Spleen (tissue), 11 donors: Measurements from ENCODE around the gene KIF23. TPM values are rescaled to one million over a fixed set of nuclear protein-coding genes. Genes with fewer than 3 reads are reported as not detected.

ENCODE experiments used
- DNase-seq: peaks from one replicate; pipeline ENCODE4 v3.0.0-alpha.2; 2020
- H3K27ac ChIP-seq, 8 donors: fragments of 200-600 bp; sonication (generic) in 7 of 8; 1 replicate in 4 of 8; 2 replicates in 4 of 8; pipeline versions ENCODE4 v1.5.0 to v1.8.0; 2016 to 2021; ENCODE audit warnings: inconsistent platforms in 4 of 8, mild to moderate bottlenecking in 4 of 8, moderate library complexity in 1 of 8
- H3K27me3 ChIP-seq, 7 donors: fragments of 200-600 bp; sonication (generic) in 6 of 7; replicated peaks in 1 of 7; 1 replicate in 4 of 7; 2 replicates in 3 of 7; pipeline versions ENCODE4 v1.5.0 to v1.8.0; 2016 to 2021; ENCODE audit warnings: inconsistent platforms in 3 of 7, mild to moderate bottlenecking in 1 of 7
- H3K36me3 ChIP-seq, 6 donors: fragments of 200-600 bp; sonication (generic) in 5 of 6; 1 replicate in 4 of 6; 2 replicates in 2 of 6; pipeline versions ENCODE4 v1.5.0 to v1.8.0; 2016 to 2021; ENCODE audit warnings: inconsistent platforms in 2 of 6
- H3K4me1 ChIP-seq, 6 donors: fragments of 200-600 bp; sonication (generic) in 5 of 6; 1 replicate in 3 of 6; 2 replicates in 3 of 6; pipeline versions ENCODE4 v1.5.0 to v1.8.0; 2016 to 2021; ENCODE audit warnings: inconsistent platforms in 3 of 6
- H3K4me3 ChIP-seq, 8 donors: fragments of 200-600 bp; sonication (generic) in 7 of 8; 1 replicate in 4 of 8; 2 replicates in 4 of 8; pipeline versions ENCODE4 v1.5.0 to v1.8.0; 2016 to 2021; ENCODE audit warnings: inconsistent platforms in 4 of 8, mild to moderate bottlenecking in 4 of 8, moderate library complexity in 2 of 8
- H3K9me3 ChIP-seq, 8 donors: fragments of 200-600 bp; sonication (generic) in 7 of 8; 1 replicate in 4 of 8; 2 replicates in 4 of 8; pipeline versions ENCODE4 v1.5.0 to v1.8.0; 2016 to 2021; ENCODE audit warnings: inconsistent platforms in 4 of 8
- CTCF ChIP-seq, 11 experiments: fragments of 200-600 bp in 7 of 11; fragments of 450-650 bp in 4 of 11; sonication (generic) in 4 of 11; IDR thresholded peaks in 8 of 11; conservative IDR thresholded peaks in 3 of 11; 1 replicate in 7 of 11; 2 replicates in 4 of 11; pipeline versions ENCODE4 v1.4.0 to v1.8.0; 2016 to 2021; ENCODE audit warnings: antibody characterized with exemption in 11 of 11, inconsistent platforms in 4 of 11, mild to moderate bottlenecking in 1 of 11
- POLR2A ChIP-seq, 3 donors: fragments of 450-650 bp; IDR thresholded peaks; one replicate each; pipeline ENCODE4 v1.5.1; 2017; ENCODE audit warnings: antibody characterized with exemption in 3 of 3, mild to moderate bottlenecking in 1 of 3
- POLR2AphosphoS5 ChIP-seq, 3 donors: sonication (generic); formaldehyde crosslinking; IDR thresholded peaks; one replicate each; pipeline ENCODE4 v1.5.1; 2017; ENCODE audit warnings: antibody characterized with exemption in 3 of 3
- WGBS, 5 donors: extraction: QIAGEN DNeasy Blood & Tissue Kit in 3 of 5; methylation state at CpG; one replicate each; pipeline versions ENCODE4 v1.1.5 to v1.1.7; 2013 to 2018; 5-methylcytosine and 5-hydroxymethylcytosine counted together
- intact Hi-C: fragments of 100-400 bp; cut with DNase I; formaldehyde crosslinking; loops from one replicate; pipeline ENCODE4 v1.15.0; 2023; ENCODE audit warnings: low total_unique reads
- polyA plus RNA-seq, 3 donors: library from polyadenylated mRNA; stranded (reverse); fragments of 200-250 nt; gene quantifications; one replicate each; pipeline ENCODE4 v1.2.1, GENCODE V29; 2013
- total RNA-seq, 7 donors: library from RNA; depleted of rRNA in 3 of 7; stranded (reverse); fragments of >200 nt in 3 of 7; fragmentation: NEBNext Ultra II Directional in 4 of 7; extraction: Animal tissue kit (Norgen Biotek cat#: 25700) in 4 of 7; gene quantifications; one replicate each; pipeline versions ENCODE4 v1.1.0 to v1.2.1, GENCODE V29; 2016 to 2021
- donor health status: healthy with polysubstance abuse.
- donor health status: DM: no; HTN: no; CAD: no; lungs with moderate emphysema.
- donor health status: DM: no; HTN: no; CAD: no.
- donor health status: Bipolar disorder and iron deficiency.
- donor health status: healthy.
- donor health status: DM: no; HTN: no; CAD: no.
- donor health status: DM: yes; HTN: yes; CAD: no.

The KIF23 gene
- total and polyA plus RNA-seq, 10 donors: 0.89 to 9.2 (median 4.5) TPM

- no peak for TF ChIP-seq CTCF (IDR thresholded peaks at IDR 0.05 in 8 of 11, conservative IDR thresholded peaks at IDR 0.05 in 3 of 11)
- TF ChIP-seq POLR2A (IDR thresholded peaks at IDR 0.05): no peak
- no peak for TF ChIP-seq POLR2AphosphoS5 (IDR thresholded peaks at IDR 0.05)
- Histone ChIP-seq H3K4me1 (no peaks in the 10 kb centered on the region), H3K9me3 (no peaks in the 10 kb centered on the region), H3K27ac (no peak overlapping the region), H3K27me3 (no peaks in the 10 kb centered on the region), H3K4me3 (no peak overlapping the region), H3K36me3 (peaks cover 0 to 43% (median 0%) of the 10 kb centered on the region in 6 donors)
- intact Hi-C loops: no loop called here
- DNase-seq: no peak
Measured at GRCh38 chr15:69421498-69421897, 7.3 kb downstream of the KIF23 start.

- intact Hi-C loops: no loop called here
- H3K27ac ChIP-seq: no peak overlapping the region
- H3K36me3 ChIP-seq: peaks cover 0 to 52% (median 0%) of the 10 kb centered on the region in 6 donors
- no peak for TF ChIP-seq CTCF (IDR thresholded peaks at IDR 0.05 in 8 of 11, conservative IDR thresholded peaks at IDR 0.05 in 3 of 11)
- TF ChIP-seq POLR2A (IDR thresholded peaks at IDR 0.05): no peak
- no peak for TF ChIP-seq POLR2AphosphoS5 (IDR thresholded peaks at IDR 0.05)
- H3K4me1 ChIP-seq: no peaks in the 10 kb centered on the region
- H3K9me3 ChIP-seq: no peaks in the 10 kb centered on the region
- no peaks in the 10 kb centered on the region for H3K27me3 ChIP-seq
- H3K4me3 ChIP-seq: no peak overlapping the region
- 89 to 94% (median 91%) methylated on average over 4 of the region's 4 CpGs for WGBS, 5 donors
- DNase-seq: no peak
Measured at GRCh38 chr15:69422336-69422895, 8.3 kb downstream of the KIF23 start.

GRCh38 chr15:69424001-69424400, 9.9 kb downstream of the KIF23 start:
- Histone ChIP-seq H3K27ac (no peak overlapping the region), H3K27me3 (no peaks in the 10 kb centered on the region), H3K4me3 (no peak overlapping the region), H3K9me3 (no peaks in the 10 kb centered on the region), H3K36me3 (peaks cover 0 to 54% (median 0%) of the 10 kb centered on the region in 6 donors), H3K4me1 (no peaks in the 10 kb centered on the region)
- TF ChIP-seq CTCF (IDR thresholded peaks at IDR 0.05 in 8 of 11, conservative IDR thresholded peaks at IDR 0.05 in 3 of 11): no peak
- no peak for TF ChIP-seq POLR2AphosphoS5 (IDR thresholded peaks at IDR 0.05)
- TF ChIP-seq POLR2A (IDR thresholded peaks at IDR 0.05): no peak
- intact Hi-C loops: no loop called here
- 90 to 97% (median 97%) methylated on average over 2 of the region's 2 CpGs for WGBS, 5 donors
- no peak for DNase-seq

- H3K27me3 ChIP-seq: no peaks in the 10 kb centered on the region
- no peak overlapping the region for H3K27ac ChIP-seq
- peaks cover 0 to 60% (median 0%) of the 10 kb centered on the region in 6 donors for H3K36me3 ChIP-seq
- intact Hi-C loops: no loop called here
- no peak for DNase-seq
- TF ChIP-seq POLR2A (IDR thresholded peaks at IDR 0.05) (no peak), CTCF (IDR thresholded peaks at IDR 0.05 in 8 of 11, conservative IDR thresholded peaks at IDR 0.05 in 3 of 11) (no peak), POLR2AphosphoS5 (IDR thresholded peaks at IDR 0.05) (no peak)
- 91 to 100% (median 97%) methylated on average over 1 of the region's 1 CpG for WGBS, 5 donors
- no peaks in the 10 kb centered on the region for H3K9me3 ChIP-seq
- H3K4me1 ChIP-seq: no peaks in the 10 kb centered on the region
- no peak overlapping the region for H3K4me3 ChIP-seq
Measured at GRCh38 chr15:69424748-69425413, 10.7 kb downstream of the KIF23 start.
